GM19397 (cell line): ENCODE data around the gene SLC35A2.
"Not testable (repeated sequence)": the region's sequence is repeated elsewhere in the genome, so short reads cannot be mapped to it uniquely, and the experiment has no call there.

ENCODE experiments used
- ATAC-seq: cut with Tn5 transposase; IDR thresholded peaks from one replicate; pipeline ENCODE4 v1.9.1; 2021; ENCODE audit warnings: mild to moderate bottlenecking, moderate library complexity; ENCODE audit not compliant: unreplicated experiment

The SLC35A2 gene

GRCh38 chrX:48854121-48854804 is 57.2 kb downstream of the SLC35A2 start:
- ATAC-seq: not testable (repeated sequence)

- ATAC-seq: not testable (repeated sequence)
These were observed 58.0 kb downstream of the SLC35A2 start for GRCh38 chrX:48853494-48853893.
